CD14-positive monocyte (primary cell): ENCODE results near the gene PGAP6. TPM values are rescaled to one million over a fixed set of nuclear protein-coding genes. Genes with fewer than 3 reads are reported as not detected.

Experiments used
- DNase-seq, 3 donors: peaks; one replicate each; pipeline ENCODE4 v3.0.0-alpha.2; 2011 to 2022
- H2AFZ ChIP-seq: 2 replicates; pipeline ENCODE4 v1.6.0; 2012; ENCODE audit warnings: mild to moderate bottlenecking, low read depth, low read length, inconsistent platforms; ENCODE audit not compliant: insufficient read depth, poor library complexity, severe bottlenecking
- H3K27ac ChIP-seq, 2 donors: 1 replicate in 1 of 2; 2 replicates in 1 of 2; pipeline ENCODE4 v1.5.1; 2012 to 2013; ENCODE audit warnings: low read length in 2 of 2, control low read depth in 1 of 2, inconsistent platforms in 1 of 2, low read depth in 1 of 2, mild to moderate bottlenecking in 1 of 2
- H3K27me3 ChIP-seq, 2 donors: one replicate each; pipeline versions ENCODE4 v1.6.0 to v1.6.1; 2011 to 2013; ENCODE audit warnings: low read length in 2 of 2; ENCODE audit not compliant: control insufficient read depth in 2 of 2, insufficient read depth in 2 of 2
- H3K36me3 ChIP-seq, 2 donors: replicated peaks in 1 of 2; 1 replicate in 1 of 2; 2 replicates in 1 of 2; pipeline versions ENCODE4 v1.5.1 to v1.6.1; 2012 to 2013; ENCODE audit warnings: low read length in 2 of 2, control low read depth in 1 of 2, inconsistent platforms in 1 of 2, mild to moderate bottlenecking in 1 of 2; ENCODE audit not compliant: insufficient read depth in 2 of 2, control insufficient read depth in 1 of 2
- H3K4me1 ChIP-seq, 2 donors: 1 replicate in 1 of 2; 2 replicates in 1 of 2; pipeline versions ENCODE4 v1.5.1 to v1.6.1; 2012 to 2013; ENCODE audit warnings: low read length in 2 of 2, control low read depth in 1 of 2, inconsistent platforms in 1 of 2, mild to moderate bottlenecking in 1 of 2, moderate library complexity in 1 of 2; ENCODE audit not compliant: insufficient read depth in 2 of 2, control insufficient read depth in 1 of 2
- H3K4me2 ChIP-seq: replicated peaks from 2 replicates; pipeline ENCODE3; 2012; ENCODE audit warnings: low read length, moderate library complexity, mild to moderate bottlenecking; ENCODE audit not compliant: poor library complexity, severe bottlenecking; ENCODE audit errors: extremely low read depth
- H3K4me3 ChIP-seq, 3 experiments: fragments of 200-600 bp in 1 of 3; sonication (generic) in 1 of 3; replicated peaks in 1 of 3; 1 replicate in 2 of 3; 2 replicates in 1 of 3; pipeline ENCODE4 v1.5.1; 2011 to 2013; ENCODE audit warnings: low read length in 3 of 3, mild to moderate bottlenecking in 3 of 3, control low read depth in 2 of 3, low read depth in 2 of 3, inconsistent platforms in 1 of 3, moderate library complexity in 1 of 3
- H3K79me2 ChIP-seq: 2 replicates; pipeline ENCODE4 v1.6.0; 2012; ENCODE audit warnings: mild to moderate bottlenecking, control low read depth, inconsistent platforms, low read length, moderate library complexity; ENCODE audit not compliant: insufficient read depth
- H3K9ac ChIP-seq: 2 replicates; pipeline ENCODE4 v1.6.0; 2017; ENCODE audit warnings: low read length, mild to moderate bottlenecking; ENCODE audit not compliant: insufficient read depth, poor library complexity, severe bottlenecking
- H3K9me3 ChIP-seq, 2 donors: replicated peaks in 1 of 2; 1 replicate in 1 of 2; 2 replicates in 1 of 2; pipeline versions ENCODE4 v1.5.1 to v1.6.1; 2012 to 2013; ENCODE audit warnings: low read length in 2 of 2, control low read depth in 1 of 2; ENCODE audit not compliant: control insufficient read depth in 1 of 2, insufficient read depth in 1 of 2
- H4K20me1 ChIP-seq: 2 replicates; pipeline ENCODE4 v1.6.0; 2012; ENCODE audit warnings: mild to moderate bottlenecking, low read length, control low read depth, moderate library complexity; ENCODE audit not compliant: insufficient read depth
- H3K27ac Mint-ChIP-seq, 7 donors: one replicate each; pipeline ENCODE4 v1.8.0; 2020; ENCODE audit warnings: mild to moderate bottlenecking in 7 of 7, mixed read lengths in 7 of 7, moderate library complexity in 6 of 7, inconsistent platforms in 2 of 7
- H3K27me3 Mint-ChIP-seq, 3 donors: one replicate each; pipeline ENCODE4 v1.8.0; 2021 to 2022; ENCODE audit warnings: low read depth in 3 of 3, mild to moderate bottlenecking in 3 of 3, mixed read lengths in 3 of 3, moderate library complexity in 3 of 3, inconsistent platforms in 1 of 3
- H3K36me3 Mint-ChIP-seq, 2 donors: one replicate each; pipeline ENCODE4 v1.8.0; 2020; ENCODE audit warnings: mixed read lengths in 2 of 2, inconsistent platforms in 1 of 2, mild to moderate bottlenecking in 1 of 2
- H3K4me1 Mint-ChIP-seq: one replicate; pipeline ENCODE4 v1.8.0; 2020; ENCODE audit warnings: mild to moderate bottlenecking, mixed read lengths
- H3K4me3 Mint-ChIP-seq, 2 donors: one replicate each; pipeline ENCODE4 v1.8.0; 2020; ENCODE audit warnings: mild to moderate bottlenecking in 2 of 2, mixed read lengths in 2 of 2, moderate library complexity in 1 of 2
- H3K9me3 Mint-ChIP-seq, 7 donors: one replicate each; pipeline ENCODE4 v1.8.0; 2020 to 2022; ENCODE audit warnings: mixed read lengths in 7 of 7, mild to moderate bottlenecking in 6 of 7, moderate library complexity in 6 of 7, inconsistent platforms in 2 of 7
- CTCF ChIP-seq: fragments of 200-600 bp; IDR thresholded peaks from one replicate; pipeline ENCODE4 v1.8.0; 2022; ENCODE audit warnings: antibody characterized with exemption, mild to moderate bottlenecking
- WGBS: methylation state at CpG from one replicate; pipeline ENCODE4 v1.1.5; 2013; ENCODE audit warnings: missing lambda C conversion rate; ENCODE audit not compliant: insufficient coverage; 5-methylcytosine and 5-hydroxymethylcytosine counted together
- intact Hi-C, 2 donors: fragments of 100-400 bp; cut with micrococcal nuclease; formaldehyde crosslinking; loops; one replicate each; pipeline versions ENCODE4 v1.15.0 to v1.15.1; 2023
- polyA plus RNA-seq, 3 donors: library from polyadenylated mRNA; depleted of rRNA in 1 of 3; unstranded in 2 of 3; stranded (reverse) in 1 of 3; fragments of 300-500 nt in 2 of 3; fragments of >200 nt in 1 of 3; fragmentation: Illumina TruSeq in 2 of 3; gene quantifications; 1 replicate in 2 of 3; 2 replicates in 1 of 3; pipeline ENCODE4 v1.2.3, GENCODE V29; 2012 to 2021

PGAP6 gene
- polyA plus RNA-seq, 3 donors, result 18.2 to 137 (median 39.8) TPM

- Mint-ChIP-seq H3K9me3 (no peaks in the 10 kb centered on the region), H3K36me3 (peaks cover 22 to 33% of the 10 kb centered on the region in 2 donors), H3K27me3 (peaks cover 8 to 25% (median 11%) of the 10 kb centered on the region in 3 donors), H3K4me1 (peaks cover 15% of the 10 kb centered on the region), H3K27ac (no peak overlapping the region), H3K4me3 (no peak overlapping the region)
- Histone ChIP-seq H3K27me3 (no peaks in the 10 kb centered on the region), H3K9me3 (no peaks in the 10 kb centered on the region), H4K20me1 (no peaks in the 10 kb centered on the region), H3K79me2 (peaks cover 1% of the 10 kb centered on the region), H2AFZ (no peak overlapping the region), H3K9ac (no peak overlapping the region), H3K27ac (no peak overlapping the region), H3K4me2 (no peak overlapping the region), H3K4me3 (no peak overlapping the region), H3K36me3 (peaks cover 20 to 31% of the 10 kb centered on the region in 2 donors), H3K4me1 (peaks cover 13 to 14% of the 10 kb centered on the region in 2 donors)
- WGBS, result 71% methylated on average over 16 of the region's 19 CpGs
- intact Hi-C loops, result loop anchor here (5.0 kb wide), 1 partner anchor 258 kb away; no protein-coding TSS in a partner anchor
- no peak for TF ChIP-seq CTCF
- no peak for DNase-seq
Observed at GRCh38 chr16:364595-365491, 16.9 kb downstream of the PGAP6 start.

GRCh38 chr16:363766-364490 is 17.9 kb downstream of the PGAP6 start:
- Histone ChIP-seq H2AFZ (no peak overlapping the region), H3K36me3 (peaks cover 18 to 29% of the 10 kb centered on the region in 2 donors), H3K4me3 (no peak overlapping the region), H3K27ac (no peak overlapping the region), H3K27me3 (no peaks in the 10 kb centered on the region), H3K9ac (no peak overlapping the region), H3K79me2 (no peaks in the 10 kb centered on the region), H3K9me3 (no peaks in the 10 kb centered on the region), H3K4me1 (peaks cover 6 to 8% of the 10 kb centered on the region in 2 donors), H4K20me1 (no peaks in the 10 kb centered on the region), H3K4me2 (no peak overlapping the region)
- Mint-ChIP-seq H3K27ac (no peak overlapping the region), H3K27me3 (peaks cover 5 to 25% (median 11%) of the 10 kb centered on the region in 3 donors), H3K4me3 (no peak overlapping the region), H3K9me3 (no peaks in the 10 kb centered on the region), H3K4me1 (peaks cover 7% of the 10 kb centered on the region), H3K36me3 (peaks cover 20 to 28% of the 10 kb centered on the region in 2 donors)
- intact Hi-C loops, result loop anchor here (5.0 kb wide), 1 partner anchor 257 kb away; no protein-coding TSS in a partner anchor
- 69% methylated on average over 6 of the region's 24 CpGs for WGBS
- DNase-seq, result no peak
- TF ChIP-seq CTCF, result no peak
